HEK293 (cell line): Measurements from ENCODE around the gene SNAPC4.

Experiments used
- CTCF ChIA-PET: fragments of 350-600 bp; formaldehyde crosslinking; extraction: SDS; loops from one replicate; lab custom pipeline; 2021; ENCODE audit warnings: antibody characterized with exemption; lab: Yijun Ruan, JAX
- POLR2A ChIA-PET: fragments of 300-600 bp; formaldehyde crosslinking; extraction: SDS; loops from one replicate; lab custom pipeline; 2020; ENCODE audit warnings: antibody characterized with exemption, inconsistent platforms; lab: Yijun Ruan, JAX
- H3K27ac ChIP-seq: fragments of 200-500 bp; sonication (Bioruptor generic); 2 replicates; pipeline ENCODE4 v1.5.1; 2014; ENCODE audit warnings: low read depth, low read length, control low read depth, inconsistent platforms; ENCODE audit errors: extremely low read depth
- H3K36me3 ChIP-seq, 2 experiments: fragments of 200-500 bp in 1 of 2; sonication (Bioruptor generic) in 1 of 2; 1 replicate in 1 of 2; 2 replicates in 1 of 2; pipeline ENCODE4 v1.5.1; 2014 to 2017; ENCODE audit warnings: inconsistent platforms in 2 of 2, low read length in 2 of 2; ENCODE audit not compliant: control insufficient read depth in 2 of 2, insufficient read depth in 1 of 2
- H3K4me1 ChIP-seq: fragments of 200-500 bp; sonication (Bioruptor generic); 2 replicates; pipeline ENCODE4 v1.5.1; 2014; ENCODE audit warnings: mild to moderate bottlenecking, low read length, inconsistent platforms; ENCODE audit not compliant: control insufficient read depth, insufficient read depth
- H3K4me3 ChIP-seq: 2 replicates; pipeline ENCODE4 v1.5.1; 2011; ENCODE audit warnings: low read depth, mild to moderate bottlenecking, control low read depth, low read length, moderate library complexity
- H3K9me3 ChIP-seq: fragments of 200-500 bp; sonication (Bioruptor generic); 2 replicates; pipeline ENCODE4 v1.5.1; 2014; ENCODE audit warnings: low read depth, low read length, inconsistent platforms; ENCODE audit not compliant: control insufficient read depth, insufficient read depth
- GFI1B ChIP-seq: fragments of 450-650 bp; formaldehyde crosslinking; IDR thresholded peaks from 2 replicates; pipeline ENCODE4 v1.5.1; 2016; ENCODE audit warnings: missing biosample characterization, missing genetic modification characterization
- GLI4 ChIP-seq: fragments of 450-650 bp; formaldehyde crosslinking; IDR thresholded peaks from 2 replicates; pipeline ENCODE4 v1.5.1; 2016; ENCODE audit warnings: missing biosample characterization, missing genetic modification characterization
- GLIS1 ChIP-seq: fragments of 450-650 bp; formaldehyde crosslinking; IDR thresholded peaks from 2 replicates; pipeline ENCODE4 v1.5.1; 2016; ENCODE audit warnings: missing biosample characterization, missing genetic modification characterization
- GLIS2 ChIP-seq: fragments of 450-650 bp; formaldehyde crosslinking; IDR thresholded peaks from 2 replicates; pipeline ENCODE4 v1.5.1; 2016; ENCODE audit warnings: missing biosample characterization, missing genetic modification characterization
- REPIN1 ChIP-seq: fragments of 450-650 bp; formaldehyde crosslinking; IDR thresholded peaks from 2 replicates; pipeline ENCODE4 v1.5.1; 2017; ENCODE audit warnings: missing biosample characterization, missing genetic modification characterization, low read depth
- SP2 ChIP-seq: fragments of 450-650 bp; formaldehyde crosslinking; IDR thresholded peaks from 2 replicates; pipeline ENCODE4 v1.5.1; 2016; ENCODE audit warnings: missing biosample characterization, missing genetic modification characterization
- ZNF211 ChIP-seq: fragments of 450-650 bp; formaldehyde crosslinking; IDR thresholded peaks from 2 replicates; pipeline ENCODE4 v1.5.1; 2016; ENCODE audit warnings: low read depth, missing biosample characterization, missing genetic modification characterization
- ZNF596 ChIP-seq: fragments of 450-650 bp; IDR thresholded peaks from 2 replicates; pipeline ENCODE4 v1.5.0; 2018; ENCODE audit warnings: missing biosample characterization, mild to moderate bottlenecking, missing genetic modification characterization, moderate library complexity
- ZNF600 ChIP-seq: fragments of 450-650 bp; formaldehyde crosslinking; IDR thresholded peaks from 2 replicates; pipeline ENCODE4 v1.5.1; 2016; ENCODE audit warnings: missing biosample characterization, missing genetic modification characterization
- ZNF610 ChIP-seq: fragments of 450-650 bp; formaldehyde crosslinking; IDR thresholded peaks from 2 replicates; pipeline ENCODE4 v1.5.1; 2016; ENCODE audit warnings: missing biosample characterization, missing genetic modification characterization, borderline replicate concordance
- ZNF660 ChIP-seq: fragments of 450-650 bp; IDR thresholded peaks from 2 replicates; pipeline ENCODE4 v1.5.1; 2018; ENCODE audit warnings: missing biosample characterization, mild to moderate bottlenecking, missing genetic modification characterization
- ZNF670 ChIP-seq: fragments of 450-650 bp; formaldehyde crosslinking; IDR thresholded peaks from 2 replicates; pipeline ENCODE4 v1.5.1; 2016; ENCODE audit warnings: missing biosample characterization, missing genetic modification characterization, low read depth
- ZNF76 ChIP-seq: fragments of 450-650 bp; formaldehyde crosslinking; IDR thresholded peaks from 2 replicates; pipeline ENCODE4; 2016; ENCODE audit warnings: low read depth, missing biosample characterization, missing genetic modification characterization, borderline replicate concordance
- TF ChIP-seq, protein P1 (sequence below): fragments of 450-650 bp; formaldehyde crosslinking; IDR thresholded peaks from 2 replicates; pipeline ENCODE4 v1.5.1; 2016; ENCODE audit warnings: missing biosample characterization, missing genetic modification characterization
- TF ChIP-seq, protein P2 (sequence below): fragments of 450-650 bp; formaldehyde crosslinking; IDR thresholded peaks from 2 replicates; pipeline ENCODE4 v1.5.1; 2016; ENCODE audit warnings: missing biosample characterization, missing genetic modification characterization
- TF ChIP-seq, protein P3 (sequence below): fragments of 450-650 bp; formaldehyde crosslinking; IDR thresholded peaks from 2 replicates; pipeline ENCODE4 v1.5.1; 2016; ENCODE audit warnings: missing biosample characterization, missing genetic modification characterization, low read depth
- TF ChIP-seq, protein P4 (sequence below): fragments of 450-650 bp; formaldehyde crosslinking; IDR thresholded peaks from 2 replicates; pipeline ENCODE4 v1.5.1; 2017; ENCODE audit warnings: missing biosample characterization, missing genetic modification characterization
- TF ChIP-seq, protein P5 (sequence below): fragments of 450-650 bp; formaldehyde crosslinking; IDR thresholded peaks from 2 replicates; pipeline ENCODE4 v1.5.1; 2017; ENCODE audit warnings: missing biosample characterization, missing genetic modification characterization
- TF ChIP-seq, protein P6 (sequence below): fragments of 450-650 bp; formaldehyde crosslinking; conservative IDR thresholded peaks from 2 replicates; pipeline ENCODE4 v1.5.1; 2016; ENCODE audit warnings: low read depth, missing biosample characterization, missing genetic modification characterization

SNAPC4 gene

DNA sequence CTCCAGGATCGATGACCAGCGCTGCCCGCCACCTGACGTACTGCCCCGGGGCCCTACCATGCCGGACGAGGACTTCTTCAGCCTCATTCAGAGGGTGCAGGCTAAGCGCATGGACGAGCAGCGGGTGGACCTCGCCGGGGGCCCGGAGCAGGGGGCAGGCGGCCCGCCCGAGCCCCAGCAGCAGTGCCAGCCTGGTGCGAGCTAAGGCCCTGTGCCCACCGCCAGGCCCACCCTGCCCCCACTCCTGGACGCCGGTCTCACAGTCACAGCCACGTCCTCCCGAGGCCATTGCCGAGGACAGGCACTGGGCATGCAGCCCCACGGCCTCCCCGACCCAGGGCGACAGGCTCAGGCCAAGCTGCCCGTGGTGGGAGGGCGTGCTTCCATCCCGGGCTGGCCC lies 42.0 kb downstream of the SNAPC4 start:
- Histone ChIP-seq H3K36me3 (peaks cover 0 to 25% of the 10 kb centered on the region in 2 experiments; a peak in 1 of 3 replicates), H3K27ac (no peak overlapping the region), H3K4me1 (no peaks in the 10 kb centered on the region; the same call in 1 of the 2 replicates), H3K9me3 (no peaks in the 10 kb centered on the region), H3K4me3 (no peak overlapping the region)
- POLR2A ChIA-PET: no interaction called here
- CTCF ChIA-PET: interaction anchor here (0.6 to 1.0 kb wide), 2 partner anchors 18 to 43 kb away, joined by 3 to 6 read pairs; no protein-coding TSS in a partner anchor
- no peak for TF ChIP-seq ZNF76 (tag by site-specific recombination)
- TF ChIP-seq, protein P1, sequence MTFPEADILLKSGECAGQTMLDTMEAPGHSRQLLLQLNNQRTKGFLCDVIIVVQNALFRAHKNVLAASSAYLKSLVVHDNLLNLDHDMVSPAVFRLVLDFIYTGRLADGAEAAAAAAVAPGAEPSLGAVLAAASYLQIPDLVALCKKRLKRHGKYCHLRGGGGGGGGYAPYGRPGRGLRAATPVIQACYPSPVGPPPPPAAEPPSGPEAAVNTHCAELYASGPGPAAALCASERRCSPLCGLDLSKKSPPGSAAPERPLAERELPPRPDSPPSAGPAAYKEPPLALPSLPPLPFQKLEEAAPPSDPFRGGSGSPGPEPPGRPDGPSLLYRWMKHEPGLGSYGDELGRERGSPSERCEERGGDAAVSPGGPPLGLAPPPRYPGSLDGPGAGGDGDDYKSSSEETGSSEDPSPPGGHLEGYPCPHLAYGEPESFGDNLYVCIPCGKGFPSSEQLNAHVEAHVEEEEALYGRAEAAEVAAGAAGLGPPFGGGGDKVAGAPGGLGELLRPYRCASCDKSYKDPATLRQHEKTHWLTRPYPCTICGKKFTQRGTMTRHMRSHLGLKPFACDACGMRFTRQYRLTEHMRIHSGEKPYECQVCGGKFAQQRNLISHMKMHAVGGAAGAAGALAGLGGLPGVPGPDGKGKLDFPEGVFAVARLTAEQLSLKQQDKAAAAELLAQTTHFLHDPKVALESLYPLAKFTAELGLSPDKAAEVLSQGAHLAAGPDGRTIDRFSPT (tag by site-specific recombination): 0 out of 2 replicates have a peak, but pooled peaks have one; percentile 24

DNA sequence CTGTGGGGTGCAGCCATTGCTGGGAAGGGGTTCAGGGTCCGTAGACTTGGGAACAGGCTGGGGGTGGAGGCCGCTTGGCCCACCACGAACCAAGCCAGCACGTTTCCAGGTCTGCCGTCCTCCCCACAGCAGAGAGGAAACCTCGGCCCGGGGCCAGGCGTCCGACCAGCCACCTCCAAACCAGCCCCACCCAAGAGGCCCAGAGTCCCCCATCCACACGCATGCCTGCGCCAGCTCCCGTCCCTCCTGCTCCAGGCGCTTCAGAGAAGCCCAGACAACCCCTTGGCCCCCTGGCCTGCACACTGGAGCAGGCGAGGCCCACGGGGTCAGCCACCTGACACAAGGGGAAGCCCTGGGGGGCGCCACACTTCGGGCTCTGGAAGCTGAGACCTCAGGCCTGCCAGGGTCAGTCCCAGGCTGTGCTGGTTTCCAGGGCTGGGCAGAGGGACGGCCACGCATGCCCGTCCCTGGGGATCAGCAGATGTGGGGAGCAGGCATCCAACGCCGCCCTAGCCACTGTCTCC lies 42.7 kb downstream of the SNAPC4 start:
- H3K9me3 ChIP-seq: no peaks in the 10 kb centered on the region
- CTCF ChIA-PET: interaction anchor here (0.6 kb wide), 1 partner anchor 44 kb away, joined by 3 read pairs; no protein-coding TSS in a partner anchor
- H3K4me1 ChIP-seq: no peaks in the 10 kb centered on the region

More for the DNA sequence above, 42.7 kb downstream of the SNAPC4 start:
- TF ChIP-seq, protein P2, sequence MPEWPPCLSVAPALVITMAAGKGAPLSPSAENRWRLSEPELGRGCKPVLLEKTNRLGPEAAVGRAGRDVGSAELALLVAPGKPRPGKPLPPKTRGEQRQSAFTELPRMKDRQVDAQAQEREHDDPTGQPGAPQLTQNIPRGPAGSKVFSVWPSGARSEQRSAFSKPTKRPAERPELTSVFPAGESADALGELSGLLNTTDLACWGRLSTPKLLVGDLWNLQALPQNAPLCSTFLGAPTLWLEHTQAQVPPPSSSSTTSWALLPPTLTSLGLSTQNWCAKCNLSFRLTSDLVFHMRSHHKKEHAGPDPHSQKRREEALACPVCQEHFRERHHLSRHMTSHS (tag by site-specific recombination): no peak
- TF ChIP-seq GLI4 (no peak), GLIS2 (tag by site-specific recombination) (peak; percentile 51), ZNF610 (no peak), SP2 (tag by site-specific recombination) (no peak), REPIN1 (no peak), ZNF211 (tag by site-specific recombination) (no peak), ZNF596 (tag by site-specific recombination) (no peak), ZNF670 (tag by site-specific recombination) (no peak), GLIS1 (tag by site-specific recombination) (peak; percentile 69), GFI1B (tag by site-specific recombination) (no peak), ZNF660 (no peak), ZNF600 (tag by site-specific recombination) (no peak)
- TF ChIP-seq, protein P3, sequence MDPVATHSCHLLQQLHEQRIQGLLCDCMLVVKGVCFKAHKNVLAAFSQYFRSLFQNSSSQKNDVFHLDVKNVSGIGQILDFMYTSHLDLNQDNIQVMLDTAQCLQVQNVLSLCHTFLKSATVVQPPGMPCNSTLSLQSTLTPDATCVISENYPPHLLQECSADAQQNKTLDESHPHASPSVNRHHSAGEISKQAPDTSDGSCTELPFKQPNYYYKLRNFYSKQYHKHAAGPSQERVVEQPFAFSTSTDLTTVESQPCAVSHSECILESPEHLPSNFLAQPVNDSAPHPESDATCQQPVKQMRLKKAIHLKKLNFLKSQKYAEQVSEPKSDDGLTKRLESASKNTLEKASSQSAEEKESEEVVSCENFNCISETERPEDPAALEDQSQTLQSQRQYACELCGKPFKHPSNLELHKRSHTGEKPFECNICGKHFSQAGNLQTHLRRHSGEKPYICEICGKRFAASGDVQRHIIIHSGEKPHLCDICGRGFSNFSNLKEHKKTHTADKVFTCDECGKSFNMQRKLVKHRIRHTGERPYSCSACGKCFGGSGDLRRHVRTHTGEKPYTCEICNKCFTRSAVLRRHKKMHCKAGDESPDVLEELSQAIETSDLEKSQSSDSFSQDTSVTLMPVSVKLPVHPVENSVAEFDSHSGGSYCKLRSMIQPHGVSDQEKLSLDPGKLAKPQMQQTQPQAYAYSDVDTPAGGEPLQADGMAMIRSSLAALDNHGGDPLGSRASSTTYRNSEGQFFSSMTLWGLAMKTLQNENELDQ (tag by site-specific recombination): no peak
- TF ChIP-seq, protein P4, sequence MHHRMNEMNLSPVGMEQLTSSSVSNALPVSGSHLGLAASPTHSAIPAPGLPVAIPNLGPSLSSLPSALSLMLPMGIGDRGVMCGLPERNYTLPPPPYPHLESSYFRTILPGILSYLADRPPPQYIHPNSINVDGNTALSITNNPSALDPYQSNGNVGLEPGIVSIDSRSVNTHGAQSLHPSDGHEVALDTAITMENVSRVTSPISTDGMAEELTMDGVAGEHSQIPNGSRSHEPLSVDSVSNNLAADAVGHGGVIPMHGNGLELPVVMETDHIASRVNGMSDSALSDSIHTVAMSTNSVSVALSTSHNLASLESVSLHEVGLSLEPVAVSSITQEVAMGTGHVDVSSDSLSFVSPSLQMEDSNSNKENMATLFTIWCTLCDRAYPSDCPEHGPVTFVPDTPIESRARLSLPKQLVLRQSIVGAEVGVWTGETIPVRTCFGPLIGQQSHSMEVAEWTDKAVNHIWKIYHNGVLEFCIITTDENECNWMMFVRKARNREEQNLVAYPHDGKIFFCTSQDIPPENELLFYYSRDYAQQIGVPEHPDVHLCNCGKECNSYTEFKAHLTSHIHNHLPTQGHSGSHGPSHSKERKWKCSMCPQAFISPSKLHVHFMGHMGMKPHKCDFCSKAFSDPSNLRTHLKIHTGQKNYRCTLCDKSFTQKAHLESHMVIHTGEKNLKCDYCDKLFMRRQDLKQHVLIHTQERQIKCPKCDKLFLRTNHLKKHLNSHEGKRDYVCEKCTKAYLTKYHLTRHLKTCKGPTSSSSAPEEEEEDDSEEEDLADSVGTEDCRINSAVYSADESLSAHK (tag by site-specific recombination): no peak
- TF ChIP-seq, protein P5, sequence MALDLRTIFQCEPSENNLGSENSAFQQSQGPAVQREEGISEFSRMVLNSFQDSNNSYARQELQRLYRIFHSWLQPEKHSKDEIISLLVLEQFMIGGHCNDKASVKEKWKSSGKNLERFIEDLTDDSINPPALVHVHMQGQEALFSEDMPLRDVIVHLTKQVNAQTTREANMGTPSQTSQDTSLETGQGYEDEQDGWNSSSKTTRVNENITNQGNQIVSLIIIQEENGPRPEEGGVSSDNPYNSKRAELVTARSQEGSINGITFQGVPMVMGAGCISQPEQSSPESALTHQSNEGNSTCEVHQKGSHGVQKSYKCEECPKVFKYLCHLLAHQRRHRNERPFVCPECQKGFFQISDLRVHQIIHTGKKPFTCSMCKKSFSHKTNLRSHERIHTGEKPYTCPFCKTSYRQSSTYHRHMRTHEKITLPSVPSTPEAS (tag by site-specific recombination): no peak
- TF ChIP-seq, protein P6, sequence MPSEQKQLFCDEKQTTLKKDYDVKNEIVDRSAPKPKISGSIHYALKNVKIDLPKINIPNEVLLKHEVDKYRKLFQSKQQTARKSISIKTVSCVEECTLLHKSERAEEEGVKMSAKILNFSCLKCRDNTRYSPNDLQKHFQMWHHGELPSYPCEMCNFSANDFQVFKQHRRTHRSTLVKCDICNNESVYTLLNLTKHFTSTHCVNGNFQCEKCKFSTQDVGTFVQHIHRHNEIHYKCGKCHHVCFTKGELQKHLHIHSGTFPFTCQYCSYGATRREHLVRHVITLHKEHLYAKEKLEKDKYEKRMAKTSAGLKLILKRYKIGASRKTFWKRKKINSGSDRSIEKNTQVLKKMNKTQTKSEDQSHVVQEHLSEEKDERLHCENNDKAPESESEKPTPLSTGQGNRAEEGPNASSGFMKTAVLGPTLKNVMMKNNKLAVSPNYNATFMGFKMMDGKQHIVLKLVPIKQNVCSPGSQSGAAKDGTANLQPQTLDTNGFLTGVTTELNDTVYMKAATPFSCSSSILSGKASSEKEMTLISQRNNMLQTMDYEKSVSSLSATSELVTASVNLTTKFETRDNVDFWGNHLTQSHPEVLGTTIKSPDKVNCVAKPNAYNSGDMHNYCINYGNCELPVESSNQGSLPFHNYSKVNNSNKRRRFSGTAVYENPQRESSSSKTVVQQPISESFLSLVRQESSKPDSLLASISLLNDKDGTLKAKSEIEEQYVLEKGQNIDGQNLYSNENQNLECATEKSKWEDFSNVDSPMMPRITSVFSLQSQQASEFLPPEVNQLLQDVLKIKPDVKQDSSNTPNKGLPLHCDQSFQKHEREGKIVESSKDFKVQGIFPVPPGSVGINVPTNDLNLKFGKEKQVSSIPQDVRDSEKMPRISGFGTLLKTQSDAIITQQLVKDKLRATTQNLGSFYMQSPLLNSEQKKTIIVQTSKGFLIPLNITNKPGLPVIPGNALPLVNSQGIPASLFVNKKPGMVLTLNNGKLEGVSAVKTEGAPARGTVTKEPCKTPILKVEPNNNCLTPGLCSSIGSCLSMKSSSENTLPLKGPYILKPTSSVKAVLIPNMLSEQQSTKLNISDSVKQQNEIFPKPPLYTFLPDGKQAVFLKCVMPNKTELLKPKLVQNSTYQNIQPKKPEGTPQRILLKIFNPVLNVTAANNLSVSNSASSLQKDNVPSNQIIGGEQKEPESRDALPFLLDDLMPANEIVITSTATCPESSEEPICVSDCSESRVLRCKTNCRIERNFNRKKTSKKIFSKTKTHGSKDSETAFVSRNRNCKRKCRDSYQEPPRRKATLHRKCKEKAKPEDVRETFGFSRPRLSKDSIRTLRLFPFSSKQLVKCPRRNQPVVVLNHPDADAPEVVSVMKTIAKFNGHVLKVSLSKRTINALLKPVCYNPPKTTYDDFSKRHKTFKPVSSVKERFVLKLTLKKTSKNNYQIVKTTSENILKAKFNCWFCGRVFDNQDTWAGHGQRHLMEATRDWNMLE (tag by site-specific recombination): no peak
- H3K4me3 ChIP-seq: no peak overlapping the region
- POLR2A ChIA-PET: no interaction called here
- no peak overlapping the region for H3K27ac ChIP-seq
- H3K36me3 ChIP-seq: peaks cover 0 to 25% of the 10 kb centered on the region in 2 experiments; a peak in 1 of 3 replicates
